ENCODE results near the gene TAF13.

The TAF13 gene

GRCh38 chr1:109094871-109095270, 19.1 kb upstream of the TAF13 start:
- TF ChIP-seq SIN3A (IDR thresholded peaks at IDR 0.05; ENCODE audit: borderline replicate concordance, insufficient read depth, low read length) (no peak), REST (IDR thresholded peaks at IDR 0.05; ENCODE audit: insufficient read depth in 1 of 2, low read depth in 2 of 2, low read length in 2 of 2) (no peak), TAF1 (IDR thresholded peaks at IDR 0.05; ENCODE audit: borderline replicate concordance, insufficient read depth, low read length) (no peak), POLR2AphosphoS5 (IDR thresholded peaks at IDR 0.05; ENCODE audit: low read depth, low read length) (no peak), FOXP2 (optimal IDR thresholded peaks at IDR 0.05; ENCODE audit: borderline replicate concordance, extremely low read depth, extremely low read length, insufficient read depth) (no peak)

GRCh38 chr1:109094377-109094803, 18.6 kb upstream of the TAF13 start:
- TF ChIP-seq TAF1 (IDR thresholded peaks at IDR 0.05; ENCODE audit: borderline replicate concordance, insufficient read depth, low read length) (no peak), POLR2AphosphoS5 (IDR thresholded peaks at IDR 0.05; ENCODE audit: low read depth, low read length) (no peak), FOXP2 (optimal IDR thresholded peaks at IDR 0.05; ENCODE audit: borderline replicate concordance, extremely low read depth, extremely low read length, insufficient read depth) (no peak), REST (IDR thresholded peaks at IDR 0.05; ENCODE audit: insufficient read depth in 1 of 2, low read depth in 2 of 2, low read length in 2 of 2) (no peak), SIN3A (IDR thresholded peaks at IDR 0.05; ENCODE audit: borderline replicate concordance, insufficient read depth, low read length) (no peak)

GRCh38 chr1:109091839-109092193, 16.0 kb upstream of the TAF13 start:
- TF ChIP-seq REST (IDR thresholded peaks at IDR 0.05; ENCODE audit: insufficient read depth in 1 of 2, low read depth in 2 of 2, low read length in 2 of 2) (no peak), SIN3A (IDR thresholded peaks at IDR 0.05; ENCODE audit: borderline replicate concordance, insufficient read depth, low read length) (no peak), POLR2AphosphoS5 (IDR thresholded peaks at IDR 0.05; ENCODE audit: low read depth, low read length) (no peak), FOXP2 (optimal IDR thresholded peaks at IDR 0.05; ENCODE audit: borderline replicate concordance, extremely low read depth, extremely low read length, insufficient read depth) (no peak), TAF1 (IDR thresholded peaks at IDR 0.05; ENCODE audit: borderline replicate concordance, insufficient read depth, low read length) (no peak)

- TF ChIP-seq SIN3A (IDR thresholded peaks at IDR 0.05; ENCODE audit: borderline replicate concordance, insufficient read depth, low read length) (peak; percentile 83; the same call in 1 of the 2 replicates), POLR2AphosphoS5 (IDR thresholded peaks at IDR 0.05; ENCODE audit: low read depth, low read length) (no peak)
Measured at GRCh38 chr1:109091078-109091838, 15.5 kb upstream of the TAF13 start.

GRCh38 chr1:109090196-109091077, 14.6 kb upstream of the TAF13 start, which contains the start of gene TMEM167B:
TSS of gene TMEM167B (plus strand) at chr1:109090764. CDS start at chr1:109090873, 109 bp downstream.
- TF ChIP-seq TAF1 (IDR thresholded peaks at IDR 0.05; ENCODE audit: borderline replicate concordance, insufficient read depth, low read length) (peak; percentile 83; the same call in 1 of the 2 replicates), POLR2AphosphoS5 (IDR thresholded peaks at IDR 0.05; ENCODE audit: low read depth, low read length) (peak; percentile 92), REST (IDR thresholded peaks at IDR 0.05; ENCODE audit: insufficient read depth in 1 of 2, low read depth in 2 of 2, low read length in 2 of 2) (peak; percentile 49 to 52; a peak in 2 of 4 replicates), SIN3A (IDR thresholded peaks at IDR 0.05; ENCODE audit: borderline replicate concordance, insufficient read depth, low read length) (peak; percentile 91), FOXP2 (optimal IDR thresholded peaks at IDR 0.05; ENCODE audit: borderline replicate concordance, extremely low read depth, extremely low read length, insufficient read depth) (peak; percentile 91)
